ENCODE results near the gene FOXI1.

The FOXI1 gene

GRCh38 chr5:170076211-170076610 lies 29.5 kb upstream of the FOXI1 start:
- Histone ChIP-seq H3K4me3 (replicated peaks; ENCODE audit: low read depth, low read length) (no peak overlapping the region), H3K36me3 (ENCODE audit: control insufficient read depth, insufficient read depth, low read length) (peaks cover 34% of the 10 kb centered on the region), H3K27me3 (replicated peaks; ENCODE audit: control insufficient read depth, insufficient read depth, low read length) (no peaks in the 10 kb centered on the region)
- no peak for TF ChIP-seq CTCF (IDR thresholded peaks at IDR 0.05; ENCODE audit: insufficient read depth, low read length, poor library complexity, severe bottlenecking)
- DNase-seq (ENCODE audit: extremely low read depth, insufficient read length) = no peak

GRCh38 chr5:170076739-170077138 lies 29.0 kb upstream of the FOXI1 start:
- no peak for DNase-seq (ENCODE audit: extremely low read depth, insufficient read length)
- Histone ChIP-seq H3K36me3 (ENCODE audit: control insufficient read depth, insufficient read depth, low read length) (peaks cover 39% of the 10 kb centered on the region), H3K4me3 (replicated peaks; ENCODE audit: low read depth, low read length) (no peak overlapping the region), H3K27me3 (replicated peaks; ENCODE audit: control insufficient read depth, insufficient read depth, low read length) (no peaks in the 10 kb centered on the region)
- TF ChIP-seq CTCF (IDR thresholded peaks at IDR 0.05; ENCODE audit: insufficient read depth, low read length, poor library complexity, severe bottlenecking) = no peak

- no peaks in the 10 kb centered on the region for H3K27me3 ChIP-seq (replicated peaks; ENCODE audit: control insufficient read depth, insufficient read depth, low read length)
- no peak overlapping the region for H3K4me3 ChIP-seq (replicated peaks; ENCODE audit: low read depth, low read length)
- TF ChIP-seq CTCF (IDR thresholded peaks at IDR 0.05; ENCODE audit: insufficient read depth, low read length, poor library complexity, severe bottlenecking) = no peak
- DNase-seq (ENCODE audit: extremely low read depth, insufficient read length) = no peak
- peaks cover 45% of the 10 kb centered on the region for H3K36me3 ChIP-seq (ENCODE audit: control insufficient read depth, insufficient read depth, low read length)
These were observed 28.2 kb upstream of the FOXI1 start for GRCh38 chr5:170077526-170077925.

GRCh38 chr5:170078458-170078857 lies 27.2 kb upstream of the FOXI1 start:
- Histone ChIP-seq H3K27me3 (replicated peaks; ENCODE audit: control insufficient read depth, insufficient read depth, low read length) (no peaks in the 10 kb centered on the region), H3K4me3 (replicated peaks; ENCODE audit: low read depth, low read length) (no peak overlapping the region), H3K36me3 (ENCODE audit: control insufficient read depth, insufficient read depth, low read length) (peaks cover 49% of the 10 kb centered on the region)
- no peak for TF ChIP-seq CTCF (IDR thresholded peaks at IDR 0.05; ENCODE audit: insufficient read depth, low read length, poor library complexity, severe bottlenecking)
- DNase-seq (ENCODE audit: extremely low read depth, insufficient read length) = no peak

- Histone ChIP-seq H3K36me3 (ENCODE audit: control insufficient read depth, insufficient read depth, low read length) (peaks cover 50% of the 10 kb centered on the region), H3K27me3 (replicated peaks; ENCODE audit: control insufficient read depth, insufficient read depth, low read length) (no peaks in the 10 kb centered on the region), H3K4me3 (replicated peaks; ENCODE audit: low read depth, low read length) (no peak overlapping the region)
- TF ChIP-seq CTCF (IDR thresholded peaks at IDR 0.05; ENCODE audit: insufficient read depth, low read length, poor library complexity, severe bottlenecking) = no peak
- DNase-seq (ENCODE audit: extremely low read depth, insufficient read length) = no peak
These were observed 26.8 kb upstream of the FOXI1 start for GRCh38 chr5:170078931-170079330.

GRCh38 chr5:170080217-170080616 lies 25.5 kb upstream of the FOXI1 start:
- Histone ChIP-seq H3K4me3 (replicated peaks; ENCODE audit: low read depth, low read length) (no peak overlapping the region), H3K27me3 (replicated peaks; ENCODE audit: control insufficient read depth, insufficient read depth, low read length) (no peaks in the 10 kb centered on the region), H3K36me3 (ENCODE audit: control insufficient read depth, insufficient read depth, low read length) (peaks cover 52% of the 10 kb centered on the region)
- TF ChIP-seq CTCF (IDR thresholded peaks at IDR 0.05; ENCODE audit: insufficient read depth, low read length, poor library complexity, severe bottlenecking) = no peak
- DNase-seq (ENCODE audit: extremely low read depth, insufficient read length) = no peak
